Choroid plexus epithelial cell (primary cell): Measurements from ENCODE around the gene ZNF554.

ENCODE experiments used
- DNase-seq: peaks from one replicate; pipeline ENCODE4 v3.0.0-alpha.2; 2010; ENCODE audit warnings: low read depth
- H3K4me3 ChIP-seq: 2 replicates; pipeline ENCODE4 v1.5.1; 2011; ENCODE audit warnings: low read depth, mild to moderate bottlenecking, control low read depth, low read length, moderate library complexity
- CTCF ChIP-seq: conservative IDR thresholded peaks from 2 replicates; pipeline ENCODE4 v1.5.1; 2011; ENCODE audit warnings: low read depth, mild to moderate bottlenecking, control low read depth, inconsistent platforms, low read length, moderate library complexity

ZNF554 gene

DNA sequence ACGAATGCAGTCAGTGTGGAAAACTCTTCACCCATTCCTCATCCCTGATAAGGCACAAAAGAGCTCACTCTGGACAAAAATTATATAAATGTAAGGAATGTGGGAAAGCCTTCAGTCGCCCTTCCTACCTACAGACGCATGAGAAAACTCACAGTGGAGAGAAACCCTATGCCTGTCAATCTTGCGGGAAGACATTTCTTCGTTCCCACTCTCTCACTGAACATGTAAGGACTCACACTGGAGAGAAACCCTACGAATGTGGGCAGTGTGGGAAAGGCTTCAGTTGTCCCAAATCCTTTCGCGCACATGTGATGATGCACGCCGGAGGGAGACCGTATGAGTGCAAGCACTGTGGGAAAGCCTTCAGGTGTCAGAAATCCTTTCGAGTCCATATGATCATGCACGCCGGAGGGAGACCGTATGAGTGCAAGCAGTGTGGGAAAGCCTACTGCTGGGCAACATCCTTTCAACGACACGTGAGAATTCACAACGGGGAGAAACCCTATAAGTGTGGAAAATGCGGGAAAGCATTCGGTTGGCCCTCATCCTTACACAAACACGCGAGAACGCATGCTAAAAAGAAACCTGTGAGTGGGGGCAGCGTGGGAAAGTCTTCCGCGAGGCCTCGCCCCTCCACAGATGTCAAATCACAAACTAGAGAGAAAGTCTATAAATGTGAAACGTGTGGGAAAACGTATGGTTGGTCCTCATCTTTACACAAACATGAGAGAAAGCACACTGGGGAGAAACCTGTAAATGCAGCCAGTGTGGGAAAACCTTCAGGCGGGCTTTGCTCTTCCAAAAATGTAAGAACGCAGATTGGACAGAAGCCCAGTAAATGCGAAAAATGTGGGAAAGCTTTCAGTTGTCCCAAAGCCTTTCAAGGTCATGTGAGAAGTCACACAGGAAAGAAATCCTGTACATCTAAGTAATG, 58.0 kb downstream of the ZNF554 start:
- DNase-seq: no peak
- no peak overlapping the region for H3K4me3 ChIP-seq
- TF ChIP-seq CTCF: no peak

DNA sequence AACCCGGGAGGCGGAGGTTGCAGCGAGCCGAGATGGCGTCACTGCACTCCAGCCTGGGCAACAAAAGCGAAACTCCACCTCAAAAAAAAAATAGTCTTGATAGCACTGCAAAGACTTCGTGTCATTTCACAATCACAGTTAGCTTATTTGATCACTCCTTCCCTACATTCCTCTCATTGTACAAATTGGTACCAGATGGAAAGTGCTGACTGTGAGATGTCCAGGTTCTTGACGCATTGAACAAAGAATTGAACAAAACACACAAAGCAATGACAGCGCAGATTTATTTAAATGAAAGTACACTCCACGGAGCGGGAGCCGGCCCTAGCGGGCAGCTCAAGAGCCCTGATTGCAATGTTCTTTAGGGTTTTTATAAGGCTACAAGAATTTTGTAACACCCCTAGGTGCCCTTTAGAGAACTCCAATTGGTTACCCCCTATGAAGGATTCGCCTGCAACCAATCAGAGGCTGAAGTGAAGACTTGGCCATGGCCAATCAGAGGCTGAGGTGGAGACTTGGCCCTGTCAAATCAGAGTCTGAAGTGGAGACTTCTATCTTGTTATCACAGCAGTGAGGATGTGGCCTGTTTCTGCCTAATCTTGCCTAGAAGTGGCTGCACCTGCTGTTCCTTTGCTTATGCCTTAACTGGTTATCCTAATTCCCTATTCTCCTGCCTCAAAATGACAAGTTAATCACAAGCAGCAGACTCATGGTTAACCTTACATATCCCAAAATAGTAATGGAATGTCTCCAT, 64.2 kb downstream of the ZNF554 start:
- DNase-seq: no peak
- TF ChIP-seq CTCF: no peak
- no peak overlapping the region for H3K4me3 ChIP-seq

- no peak overlapping the region for H3K4me3 ChIP-seq
- no peak for TF ChIP-seq CTCF
- DNase-seq: no peak
Observed at GRCh38 chr19:2885736-2886135, 66.1 kb downstream of the ZNF554 start.
